Neutrophil (primary cell): ENCODE results near the gene CPNE2.
"Not testable (repeated sequence)": the region's sequence is repeated elsewhere in the genome, so short reads cannot be mapped to it uniquely, and the experiment has no call there.

ENCODE experiments used
- H3K27ac ChIP-seq: fragments of 200-600 bp; sonication (generic); 2 replicates; pipeline ENCODE4 v1.5.1; 2016; ENCODE audit warnings: mild to moderate bottlenecking, moderate library complexity
- H3K27me3 ChIP-seq: fragments of 200-600 bp; sonication (generic); 2 replicates; pipeline ENCODE4 v1.6.0; 2016; ENCODE audit warnings: mild to moderate bottlenecking
- H3K36me3 ChIP-seq: fragments of 200-600 bp; sonication (generic); 2 replicates; pipeline ENCODE4 v1.5.1; 2017
- H3K4me1 ChIP-seq, 2 experiments: fragments of 200-600 bp in 1 of 2; sonication (generic) in 1 of 2; 1 replicate in 1 of 2; 2 replicates in 1 of 2; pipeline versions ENCODE4 v1.5.1 to v1.6.1; 2013 to 2016; ENCODE audit warnings: low read depth in 1 of 2, low read length in 1 of 2, mild to moderate bottlenecking in 1 of 2, moderate library complexity in 1 of 2; ENCODE audit not compliant: control insufficient read depth in 1 of 2, insufficient read depth in 1 of 2
- H3K4me3 ChIP-seq, 2 experiments: fragments of 200-600 bp in 1 of 2; sonication (generic) in 1 of 2; 1 replicate in 1 of 2; 2 replicates in 1 of 2; pipeline ENCODE4 v1.5.1; 2013 to 2016; ENCODE audit warnings: low read depth in 1 of 2, low read length in 1 of 2, mild to moderate bottlenecking in 1 of 2, moderate library complexity in 1 of 2
- H3K9me3 ChIP-seq: fragments of 200-600 bp; sonication (generic); 2 replicates; pipeline ENCODE4 v1.5.1; 2016
- TF ChIP-seq, protein P1 (sequence below): fragments of 200-600 bp; sonication (generic); IDR thresholded peaks from 2 replicates; pipeline ENCODE4 v1.5.1; 2016; ENCODE audit warnings: antibody characterized with exemption

Gene CPNE2

DNA sequence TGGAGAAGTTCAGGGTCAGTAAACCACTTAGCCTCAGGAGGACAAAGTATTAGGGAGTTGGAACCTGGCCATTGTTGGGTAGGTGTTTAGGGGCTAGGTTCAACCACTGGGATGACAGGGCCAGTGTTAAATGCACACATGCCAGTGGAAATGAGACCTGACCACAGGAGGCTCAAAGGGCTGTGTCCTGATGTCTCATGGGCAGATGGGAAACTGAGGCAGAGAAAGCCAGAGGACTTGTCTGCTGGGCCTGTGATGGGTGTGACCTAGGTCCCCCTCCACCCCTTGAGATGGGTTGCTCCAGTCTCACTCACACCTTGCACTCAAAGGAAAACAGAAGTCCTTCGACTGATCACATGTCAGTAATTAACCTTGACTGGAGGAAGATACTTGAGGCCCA is 16.0 kb downstream of the CPNE2 start:
- Histone ChIP-seq H3K9me3 (no peaks in the 10 kb centered on the region), H3K36me3 (peaks cover 7% of the 10 kb centered on the region), H3K4me3 (no peak overlapping the region), H3K4me1 (peaks cover 84 to 90% of the 10 kb centered on the region in 2 experiments), H3K27ac (peak overlapping the region; percentile 64), H3K27me3 (no peaks in the 10 kb centered on the region)
- TF ChIP-seq, protein P1, sequence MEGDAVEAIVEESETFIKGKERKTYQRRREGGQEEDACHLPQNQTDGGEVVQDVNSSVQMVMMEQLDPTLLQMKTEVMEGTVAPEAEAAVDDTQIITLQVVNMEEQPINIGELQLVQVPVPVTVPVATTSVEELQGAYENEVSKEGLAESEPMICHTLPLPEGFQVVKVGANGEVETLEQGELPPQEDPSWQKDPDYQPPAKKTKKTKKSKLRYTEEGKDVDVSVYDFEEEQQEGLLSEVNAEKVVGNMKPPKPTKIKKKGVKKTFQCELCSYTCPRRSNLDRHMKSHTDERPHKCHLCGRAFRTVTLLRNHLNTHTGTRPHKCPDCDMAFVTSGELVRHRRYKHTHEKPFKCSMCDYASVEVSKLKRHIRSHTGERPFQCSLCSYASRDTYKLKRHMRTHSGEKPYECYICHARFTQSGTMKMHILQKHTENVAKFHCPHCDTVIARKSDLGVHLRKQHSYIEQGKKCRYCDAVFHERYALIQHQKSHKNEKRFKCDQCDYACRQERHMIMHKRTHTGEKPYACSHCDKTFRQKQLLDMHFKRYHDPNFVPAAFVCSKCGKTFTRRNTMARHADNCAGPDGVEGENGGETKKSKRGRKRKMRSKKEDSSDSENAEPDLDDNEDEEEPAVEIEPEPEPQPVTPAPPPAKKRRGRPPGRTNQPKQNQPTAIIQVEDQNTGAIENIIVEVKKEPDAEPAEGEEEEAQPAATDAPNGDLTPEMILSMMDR, result no peak

DNA sequence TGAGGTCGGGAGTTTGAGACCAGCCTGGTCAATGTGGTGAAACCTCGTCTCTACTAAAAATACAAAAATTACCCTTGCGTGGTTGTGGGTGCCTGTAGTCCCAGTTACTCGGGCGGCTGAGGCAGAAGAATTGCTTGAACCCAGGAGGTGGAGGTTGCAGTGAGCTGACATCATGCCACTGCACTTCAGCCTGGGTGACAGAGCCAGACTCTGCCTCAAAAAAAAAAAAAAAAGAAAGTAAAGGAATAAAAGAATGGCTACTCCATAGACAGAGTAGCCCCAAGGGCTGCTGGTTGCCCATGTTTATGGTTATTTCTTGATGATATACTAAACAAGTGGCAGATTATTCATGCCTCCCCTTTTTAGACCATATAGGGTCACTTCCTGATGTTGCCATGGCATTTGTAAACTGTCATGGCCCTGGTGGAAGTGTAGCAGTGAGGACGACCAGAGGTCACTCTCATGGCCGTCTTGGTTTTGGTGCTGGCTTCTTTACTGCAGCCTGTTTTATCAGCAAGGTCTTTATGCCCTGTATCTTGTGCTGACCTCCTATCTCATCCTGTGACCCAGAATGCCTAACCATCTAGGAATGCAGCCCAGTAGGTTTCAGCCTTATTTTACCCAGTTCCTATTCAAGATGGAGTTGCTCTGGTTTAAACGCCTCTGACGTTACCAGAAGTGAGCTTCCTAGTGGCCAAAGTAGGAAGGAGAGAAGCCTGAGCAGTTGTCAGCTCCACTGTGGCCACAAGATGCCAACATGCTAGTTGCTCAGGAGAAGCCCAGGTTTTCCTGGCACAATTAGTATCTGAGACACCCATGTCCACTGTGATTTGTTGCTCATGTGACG is 17.1 kb downstream of the CPNE2 start:
- H3K9me3 ChIP-seq, H3K4me3 ChIP-seq, H3K27me3 ChIP-seq: not testable (repeated sequence)
- Histone ChIP-seq H3K27ac (peak overlapping the region; percentile 64), H3K4me1 (peaks cover 86 to 93% of the 10 kb centered on the region in 2 experiments), H3K36me3 (peaks cover 17% of the 10 kb centered on the region)

DNA sequence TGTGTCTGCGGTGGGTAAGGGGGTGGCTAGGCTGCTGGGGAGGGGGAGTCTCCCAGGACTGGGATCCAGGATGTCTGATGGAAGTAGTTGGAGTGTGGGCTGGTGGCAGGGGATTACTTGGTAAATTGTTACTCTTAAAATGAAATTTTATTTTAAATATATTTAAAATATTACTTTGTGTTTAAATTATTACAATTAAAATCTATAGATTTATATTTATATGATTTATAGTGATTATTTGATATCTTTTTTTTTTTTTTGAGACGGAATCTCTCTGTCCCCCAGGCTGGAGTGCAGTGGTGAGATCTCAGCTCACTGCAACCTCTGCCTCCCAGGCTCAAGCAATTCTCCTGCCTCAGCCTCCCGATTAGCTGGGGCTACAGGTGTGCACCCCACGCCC is 18.6 kb downstream of the CPNE2 start:
- Histone ChIP-seq H3K4me1 (peaks cover 72 to 79% of the 10 kb centered on the region in 2 experiments), H3K9me3 (no peaks in the 10 kb centered on the region), H3K4me3 (no peak overlapping the region), H3K27ac (peak overlapping the region; percentile 81), H3K36me3 (peaks cover 30% of the 10 kb centered on the region), H3K27me3 (no peaks in the 10 kb centered on the region)
- TF ChIP-seq, protein P1, result no peak

DNA sequence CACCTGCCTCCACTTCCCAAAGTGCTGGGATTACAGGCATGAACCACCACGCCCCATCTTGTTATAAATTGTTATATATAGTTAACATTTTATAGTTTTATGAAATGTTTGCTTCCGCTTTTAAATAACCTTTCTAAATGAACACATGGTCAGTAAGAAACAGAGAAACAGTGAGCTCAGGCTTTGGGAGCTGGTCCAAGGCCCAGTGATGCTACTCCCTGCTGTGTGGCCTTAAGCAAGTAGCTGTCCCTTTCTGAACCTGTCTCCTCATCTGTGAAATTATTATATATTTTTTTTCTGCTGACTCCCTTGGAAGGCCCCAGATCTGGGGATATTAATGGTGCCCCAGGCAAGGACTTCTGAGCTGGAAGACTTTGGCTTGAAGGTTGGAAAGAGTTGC is 19.0 kb downstream of the CPNE2 start:
- Histone ChIP-seq H3K27ac (peak overlapping the region; percentile 81), H3K27me3 (no peaks in the 10 kb centered on the region)
- TF ChIP-seq, protein P1, result no peak

DNA sequence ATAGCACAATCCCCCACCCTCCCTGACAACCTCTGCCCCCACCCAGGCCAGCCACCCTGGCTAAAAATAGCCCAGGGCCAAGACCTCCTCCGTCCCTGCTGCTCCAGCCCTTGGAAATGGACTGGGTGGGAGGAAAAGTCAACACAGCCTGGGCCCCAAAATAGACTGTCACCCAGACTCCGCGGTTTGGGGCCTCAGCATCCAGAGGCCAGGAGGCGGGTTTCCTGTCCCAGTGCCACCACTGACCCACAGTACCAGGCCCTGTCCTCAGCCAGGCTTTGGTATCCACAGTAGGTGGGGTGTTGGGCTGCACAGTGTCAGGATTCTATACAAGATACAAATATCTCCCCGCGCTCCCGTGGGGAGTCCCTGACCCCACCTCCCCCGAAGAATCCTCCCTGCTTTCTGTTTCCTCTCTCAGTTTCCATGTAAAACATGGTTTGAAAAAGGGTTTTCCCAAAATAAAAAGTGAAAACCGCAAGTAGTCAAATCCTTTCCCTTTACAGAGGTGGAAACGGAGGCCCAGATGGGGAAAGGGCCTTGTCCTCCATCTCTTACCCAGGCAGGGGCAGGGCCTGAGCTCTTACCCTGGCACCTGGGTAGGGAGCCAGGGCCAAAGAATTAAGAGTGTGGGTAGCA is 20.1 kb downstream of the CPNE2 start:
- Histone ChIP-seq H3K36me3 (peaks cover 42% of the 10 kb centered on the region), H3K4me3 (no peak overlapping the region), H3K27me3 (no peaks in the 10 kb centered on the region), H3K27ac (peak overlapping the region; percentile 81), H3K9me3 (no peaks in the 10 kb centered on the region), H3K4me1 (peaks cover 60 to 65% of the 10 kb centered on the region in 2 experiments)
- TF ChIP-seq, protein P1, result no peak

More for the DNA sequence above, 19.0 kb downstream of the CPNE2 start:
- Histone ChIP-seq H3K4me1 (peaks cover 67 to 75% of the 10 kb centered on the region in 2 experiments), H3K9me3 (no peaks in the 10 kb centered on the region), H3K36me3 (peaks cover 35% of the 10 kb centered on the region), H3K4me3 (no peak overlapping the region)

DNA sequence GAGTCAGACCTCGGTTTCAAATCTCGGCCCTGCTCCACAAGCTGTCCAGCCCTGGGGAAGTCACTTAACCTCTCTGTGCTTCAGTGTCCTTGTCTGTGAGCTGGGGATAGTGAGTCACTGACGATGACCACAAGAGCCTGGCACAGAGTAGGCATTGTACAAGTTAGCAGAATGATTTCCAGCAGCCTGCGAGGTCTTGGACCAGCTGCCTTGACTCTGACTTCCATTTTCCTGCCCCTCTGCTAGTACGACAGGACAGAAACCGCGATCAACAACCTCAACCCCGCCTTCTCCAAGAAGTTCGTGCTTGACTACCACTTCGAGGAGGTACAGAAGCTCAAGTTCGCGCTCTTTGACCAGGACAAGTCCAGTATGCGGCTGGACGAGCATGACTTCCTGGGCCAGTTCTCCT is 20.7 kb downstream of the CPNE2 start:
- H3K9me3 ChIP-seq, result no peaks in the 10 kb centered on the region
- H3K4me3 ChIP-seq, result no peak overlapping the region
- peak overlapping the region; percentile 81 for H3K27ac ChIP-seq
- H3K36me3 ChIP-seq, result peaks cover 46% of the 10 kb centered on the region
- peaks cover 57 to 62% of the 10 kb centered on the region in 2 experiments for H3K4me1 ChIP-seq
- H3K27me3 ChIP-seq, result no peaks in the 10 kb centered on the region
- TF ChIP-seq, protein P1, result no peak
